Brain pericyte (primary cell): Measurements from ENCODE around the gene JUNB.

Source experiments
- DNase-seq: peaks from one replicate; pipeline ENCODE4 v3.0.0-alpha.2; 2012; ENCODE audit warnings: low read depth, low spot score

JUNB gene

DNA sequence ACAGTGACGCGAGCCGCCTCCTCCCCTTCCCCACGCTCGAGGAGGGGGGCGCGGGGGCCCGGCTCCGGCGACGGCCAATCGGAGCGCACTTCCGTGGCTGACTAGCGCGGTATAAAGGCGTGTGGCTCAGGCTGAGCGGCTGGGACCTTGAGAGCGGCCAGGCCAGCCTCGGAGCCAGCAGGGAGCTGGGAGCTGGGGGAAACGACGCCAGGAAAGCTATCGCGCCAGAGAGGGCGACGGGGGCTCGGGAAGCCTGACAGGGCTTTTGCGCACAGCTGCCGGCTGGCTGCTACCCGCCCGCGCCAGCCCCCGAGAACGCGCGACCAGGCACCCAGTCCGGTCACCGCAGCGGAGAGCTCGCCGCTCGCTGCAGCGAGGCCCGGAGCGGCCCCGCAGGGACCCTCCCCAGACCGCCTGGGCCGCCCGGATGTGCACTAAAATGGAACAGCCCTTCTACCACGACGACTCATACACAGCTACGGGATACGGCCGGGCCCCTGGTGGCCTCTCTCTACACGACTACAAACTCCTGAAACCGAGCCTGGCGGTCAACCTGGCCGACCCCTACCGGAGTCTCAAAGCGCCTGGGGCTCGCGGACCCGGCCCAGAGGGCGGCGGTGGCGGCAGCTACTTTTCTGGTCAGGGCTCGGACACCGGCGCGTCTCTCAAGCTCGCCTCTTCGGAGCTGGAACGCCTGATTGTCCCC is at the start of gene JUNB:
JUNB (plus strand) TSS at position 142 of the 706 bp plus-strand sequence; CDS start at position 428, 286 bp downstream.
- peak; percentile 92 for DNase-seq

- DNase-seq, result peak; percentile 76
Measured at GRCh38 chr19:12745166-12745897, 46.0 kb upstream of the JUNB start.

DNA sequence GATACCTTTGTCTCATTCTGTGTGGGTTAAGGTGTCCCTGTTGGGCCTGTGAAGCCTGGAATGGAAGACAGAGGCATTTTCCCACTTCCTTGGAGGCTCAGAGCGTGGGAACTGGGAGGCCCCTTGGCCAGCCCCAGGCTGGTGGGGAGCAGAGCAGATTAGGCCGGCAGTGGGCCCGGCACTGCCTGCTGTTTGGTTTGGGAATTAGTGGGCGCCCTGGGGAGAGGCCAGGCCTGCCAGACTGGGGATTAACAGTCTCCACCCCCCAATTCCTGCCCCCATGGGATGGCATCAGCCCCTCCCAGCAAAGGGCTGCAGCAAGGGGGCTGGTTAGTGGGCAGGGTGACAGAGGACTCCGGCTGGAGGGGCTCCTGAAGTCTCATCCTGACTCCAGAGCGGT is 42.8 kb upstream of the JUNB start:
- no peak for DNase-seq

GRCh38 chr19:12749938-12750521 is 41.3 kb upstream of the JUNB start:
- no peak for DNase-seq

DNA sequence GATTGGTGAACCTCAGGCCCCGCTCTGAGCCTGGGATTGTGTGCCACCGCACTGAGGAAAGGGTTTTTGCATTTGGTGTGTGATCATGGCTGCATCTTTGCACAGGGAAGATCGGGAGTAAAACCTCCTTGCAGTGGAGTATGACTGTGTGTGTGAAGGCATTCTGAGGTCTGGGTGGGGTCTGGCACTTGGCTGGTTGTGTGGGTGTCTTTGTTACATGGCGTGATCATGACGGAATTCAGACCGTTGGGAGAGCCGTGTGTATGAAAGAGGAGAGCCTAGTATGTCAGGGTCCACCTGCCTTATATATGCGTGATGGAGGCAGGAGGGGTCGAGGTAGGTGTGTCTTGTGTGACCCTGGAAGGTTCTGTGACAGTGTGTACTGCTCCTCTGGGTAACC is 40.4 kb upstream of the JUNB start:
- DNase-seq, result no peak

DNA sequence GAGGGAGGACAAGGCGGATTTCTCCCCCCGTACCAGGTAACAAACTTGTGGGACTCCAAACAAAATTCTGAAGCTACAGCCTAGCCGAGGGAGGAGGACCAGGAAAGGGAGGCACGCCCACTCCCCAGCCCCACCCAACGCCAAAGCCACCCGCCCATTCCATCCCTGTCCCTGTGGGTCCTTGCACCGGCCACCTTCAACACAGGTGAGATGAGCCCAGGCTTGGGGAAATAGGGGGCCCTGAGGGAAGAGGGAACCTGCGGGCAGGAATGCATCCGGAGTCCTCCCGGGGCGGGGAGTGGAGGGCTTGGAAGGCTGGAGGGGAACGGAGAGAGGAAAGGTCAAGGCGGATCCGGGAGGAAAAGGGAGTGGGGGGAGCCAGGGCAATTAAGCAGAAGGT is 39.7 kb upstream of the JUNB start, which contains the start of gene BEST2:
BEST2 (plus strand) TSS at position 157 of the 400 bp plus-strand sequence. CDS start 802 bp downstream, outside the sequence.
- no peak for DNase-seq

GRCh38 chr19:12752056-12752781 is 39.1 kb upstream of the JUNB start:
- no peak for DNase-seq

DNA sequence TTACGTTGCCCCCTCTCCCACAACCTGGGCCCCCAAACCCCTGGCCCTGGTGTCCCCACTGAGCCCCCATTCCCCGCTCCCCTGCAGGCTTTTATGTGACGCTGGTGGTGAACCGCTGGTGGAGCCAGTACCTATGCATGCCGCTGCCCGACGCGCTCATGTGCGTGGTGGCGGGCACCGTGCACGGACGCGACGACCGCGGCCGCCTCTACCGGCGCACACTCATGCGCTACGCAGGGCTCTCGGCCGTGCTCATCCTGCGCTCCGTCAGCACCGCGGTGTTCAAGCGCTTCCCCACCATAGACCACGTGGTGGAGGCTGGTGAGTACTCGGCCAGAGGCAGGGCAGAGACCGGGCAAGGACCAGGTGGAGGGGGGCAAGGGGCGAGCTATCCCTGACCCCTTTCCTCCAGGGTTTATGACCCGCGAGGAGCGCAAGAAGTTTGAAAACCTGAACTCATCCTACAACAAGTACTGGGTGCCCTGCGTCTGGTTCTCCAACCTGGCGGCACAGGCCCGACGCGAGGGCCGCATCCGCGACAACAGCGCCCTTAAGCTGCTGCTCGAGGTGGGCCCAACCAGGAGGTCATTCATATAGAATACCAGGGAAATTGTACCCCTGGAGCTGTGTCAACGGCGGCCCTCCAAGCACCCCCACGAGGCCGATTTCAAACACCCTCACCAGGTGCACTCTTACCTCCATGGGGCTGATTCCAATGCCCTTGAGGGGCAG is 36.7 kb upstream of the JUNB start:
- DNase-seq, result no peak

DNA sequence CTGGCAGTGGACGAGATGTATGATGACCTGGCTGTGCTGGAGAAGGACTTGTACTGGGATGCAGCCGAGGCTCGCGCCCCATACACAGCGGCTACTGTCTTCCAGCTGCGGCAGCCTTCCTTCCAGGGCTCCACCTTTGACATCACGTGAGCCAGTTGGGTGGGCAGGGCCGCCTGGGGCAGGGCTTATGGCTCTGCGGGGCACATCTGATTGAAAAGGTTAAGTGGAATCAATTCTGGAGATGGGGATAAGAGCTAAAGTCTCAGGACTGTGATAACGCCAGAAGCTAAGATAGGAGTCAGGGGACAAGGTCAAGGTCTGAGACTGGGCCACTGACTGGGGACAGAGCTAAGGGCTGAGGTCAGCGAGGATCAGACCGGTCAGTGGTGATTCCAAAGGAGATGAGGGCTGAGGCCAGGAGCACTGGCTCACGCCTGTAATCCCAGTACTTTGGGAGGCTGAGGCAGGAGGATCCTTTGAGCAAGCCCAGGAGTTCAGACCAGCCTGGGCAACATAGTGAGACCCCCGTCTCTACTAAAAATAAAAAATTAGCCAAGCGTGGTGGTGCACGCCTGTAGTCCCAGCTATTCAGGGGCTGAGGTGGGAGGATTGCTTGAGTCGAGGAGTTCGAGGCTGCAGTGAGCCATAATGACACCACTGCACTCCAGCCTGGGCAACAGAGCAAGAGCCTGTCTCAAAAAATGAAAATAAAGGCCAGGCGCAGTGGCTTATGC is 35.0 kb upstream of the JUNB start:
- no peak for DNase-seq

- no peak for DNase-seq
Measured at GRCh38 chr19:12757544-12758274, 33.6 kb upstream of the JUNB start.

DNA sequence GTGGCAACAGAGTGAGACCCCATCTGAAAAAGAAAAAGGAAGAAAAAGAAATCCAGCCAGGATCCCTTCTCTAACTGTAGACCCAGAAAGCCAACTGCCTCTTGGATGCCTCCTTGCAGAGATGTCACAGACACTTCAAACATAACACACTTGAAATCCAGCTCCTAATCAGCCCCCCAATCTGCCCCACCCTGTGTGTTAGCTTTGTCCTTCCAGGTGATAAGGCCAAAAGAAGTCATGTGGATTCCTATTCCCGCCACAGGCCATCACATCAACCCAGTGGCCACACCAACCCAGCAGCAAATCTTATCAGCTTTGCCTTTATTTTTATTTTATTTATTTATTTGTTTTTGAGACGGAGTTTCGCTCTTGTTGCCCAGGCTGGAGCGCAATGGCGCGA is 31.6 kb upstream of the JUNB start:
- DNase-seq, result no peak

GRCh38 chr19:12763100-12763499 is 28.2 kb upstream of the JUNB start:
- no peak for DNase-seq

GRCh38 chr19:12764698-12765097 is 26.6 kb upstream of the JUNB start:
- no peak for DNase-seq

DNA sequence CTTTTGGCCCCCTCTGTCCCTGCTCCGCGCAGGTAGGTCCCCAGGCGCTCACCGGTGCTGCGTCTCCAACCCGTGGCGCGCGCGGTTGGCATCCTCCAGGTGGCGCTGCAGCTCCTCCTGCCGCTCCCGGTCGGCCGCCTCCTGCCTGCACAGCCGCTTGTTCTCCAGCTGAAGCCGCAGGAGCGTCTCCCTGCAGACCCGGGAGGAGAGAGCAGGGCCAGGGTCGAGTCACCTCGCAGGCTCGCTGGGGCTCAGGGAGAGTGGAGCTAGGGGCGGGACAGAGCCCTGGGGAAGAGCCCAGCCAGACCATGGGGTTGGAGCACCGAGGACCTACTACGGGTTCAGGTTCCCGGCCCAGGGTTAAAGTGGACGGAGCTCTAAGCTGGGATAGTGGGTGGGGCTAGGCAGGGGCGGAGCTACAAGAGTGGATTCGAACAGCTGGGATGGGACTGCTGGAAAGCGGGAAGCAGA is 25.2 kb upstream of the JUNB start:
- DNase-seq, result no peak

DNA sequence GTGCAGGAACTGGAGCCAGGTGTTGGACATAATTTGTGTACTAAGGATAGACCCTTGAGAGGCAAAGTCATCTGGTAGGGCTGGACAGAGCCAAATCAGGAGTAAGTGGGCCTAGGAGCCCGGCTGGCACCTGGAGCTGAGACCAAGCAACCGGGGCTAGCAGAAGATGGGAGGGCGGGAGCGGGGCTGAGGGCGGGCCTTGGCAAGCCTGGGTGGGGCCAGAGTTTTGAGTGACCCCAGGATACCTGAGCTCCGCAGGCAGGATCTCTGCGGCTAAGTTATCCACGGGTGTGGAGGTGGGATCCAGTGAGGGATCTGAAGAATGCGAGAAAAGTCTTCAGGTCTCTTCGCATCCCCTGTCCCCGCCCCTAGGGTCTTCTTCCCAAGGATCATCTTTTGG is 24.1 kb upstream of the JUNB start:
- no peak for DNase-seq

- no peak for DNase-seq
Measured at GRCh38 chr19:12767666-12768065, 23.6 kb upstream of the JUNB start.

GRCh38 chr19:12769689-12770088 is 21.6 kb upstream of the JUNB start:
- no peak for DNase-seq

DNA sequence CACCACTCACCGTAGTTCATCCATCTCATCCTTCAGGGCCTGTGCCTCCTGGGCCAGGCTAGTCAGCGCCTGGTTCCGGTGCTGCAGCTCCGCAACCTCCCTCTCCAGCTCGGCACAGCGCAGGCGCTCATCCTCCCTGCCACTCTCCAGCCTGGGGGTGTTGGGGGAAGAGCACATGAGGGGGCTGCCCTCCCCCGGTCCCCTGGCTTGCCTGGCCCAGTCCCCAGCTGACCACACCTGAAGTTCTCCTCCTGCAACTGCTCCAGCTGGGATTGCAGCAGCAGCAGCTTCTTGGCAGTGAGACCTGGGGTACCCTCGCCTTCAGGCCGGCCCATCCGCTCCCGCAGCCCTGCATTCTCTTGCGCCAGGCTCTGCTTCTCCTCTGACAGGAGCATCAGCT is 20.4 kb upstream of the JUNB start:
- DNase-seq, result no peak

DNA sequence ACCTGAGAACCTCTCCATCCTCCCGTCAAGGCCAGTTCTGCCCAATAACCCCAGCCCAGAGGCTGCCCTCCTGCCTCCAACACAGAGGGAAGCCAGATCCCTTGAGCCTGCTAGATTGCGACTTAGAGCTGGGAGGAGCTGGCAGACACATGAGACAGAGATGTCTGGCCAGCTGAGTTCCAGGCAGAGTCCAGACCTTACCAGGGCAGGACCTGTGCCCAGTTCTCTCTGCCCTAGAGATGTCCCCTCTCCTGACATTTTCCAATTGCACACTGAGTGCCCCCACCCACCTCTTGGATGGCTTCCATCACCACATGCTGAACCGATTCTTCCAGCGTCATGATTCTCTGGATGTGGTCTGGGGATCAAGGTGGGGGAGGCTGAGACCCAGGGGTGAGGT is 19.0 kb upstream of the JUNB start:
- no peak for DNase-seq

DNA sequence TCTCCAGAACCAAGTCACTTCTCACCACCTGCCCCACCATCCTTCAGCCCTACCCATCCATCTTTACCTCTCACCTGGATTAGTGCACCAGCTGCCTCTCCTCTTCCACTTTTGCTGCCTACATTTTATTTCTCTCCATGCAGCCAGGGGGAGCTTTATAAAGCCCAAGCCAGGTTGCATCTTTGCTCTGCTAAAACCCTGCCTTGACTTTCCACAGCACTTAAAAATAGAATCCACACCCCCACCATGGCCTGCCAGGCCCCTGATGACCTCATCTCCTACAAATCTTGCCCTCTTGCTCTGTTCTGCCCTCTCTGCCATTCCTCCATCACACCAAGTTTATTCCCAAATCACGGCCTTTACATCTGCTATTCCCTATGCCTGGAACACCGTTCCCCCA is 17.7 kb upstream of the JUNB start:
- no peak for DNase-seq
